ENCODE results near the gene TEAD4.

The TEAD4 gene

GRCh38 chr12:3028108-3028507 lies 68.9 kb downstream of the TEAD4 start:
- no peaks in the 10 kb centered on the region for H3K79me2 ChIP-seq (ENCODE audit: insufficient read depth, low read depth)
- TF ChIP-seq CTCF (conservative IDR thresholded peaks at IDR 0.05; ENCODE audit: low read depth, low read length): no peak
- no peaks in the 10 kb centered on the region for H3K4me1 ChIP-seq (ENCODE audit: low read depth, poor library complexity, severe bottlenecking)
- no peak overlapping the region for H3K9ac ChIP-seq
- no peak overlapping the region for H3K4me2 ChIP-seq
- no peaks in the 10 kb centered on the region for H4K20me1 ChIP-seq (ENCODE audit: insufficient read depth)
- H3K36me3 ChIP-seq (ENCODE audit: insufficient read depth): no peaks in the 10 kb centered on the region
- no peak overlapping the region for H2AFZ ChIP-seq (ENCODE audit: low read depth)
- no peak overlapping the region for H3K27ac ChIP-seq
- no peak overlapping the region for H3K4me3 ChIP-seq (IDR thresholded peaks at IDR 0.05; ENCODE audit: insufficient read depth, low read depth, low read length)
- H3K27me3 ChIP-seq (ENCODE audit: insufficient read depth, low read depth): no peaks in the 10 kb centered on the region

- H2AFZ ChIP-seq (ENCODE audit: low read depth): no peak overlapping the region
- no peak for TF ChIP-seq CTCF (conservative IDR thresholded peaks at IDR 0.05; ENCODE audit: low read depth, low read length)
- no peaks in the 10 kb centered on the region for H3K4me1 ChIP-seq (ENCODE audit: low read depth, poor library complexity, severe bottlenecking)
- H3K79me2 ChIP-seq (ENCODE audit: insufficient read depth, low read depth): no peaks in the 10 kb centered on the region
- no peak overlapping the region for H3K27ac ChIP-seq
- H3K9ac ChIP-seq: no peak overlapping the region
- H3K4me3 ChIP-seq (IDR thresholded peaks at IDR 0.05; ENCODE audit: insufficient read depth, low read depth, low read length): no peak overlapping the region
- no peak overlapping the region for H3K4me2 ChIP-seq
- H3K36me3 ChIP-seq (ENCODE audit: insufficient read depth): no peaks in the 10 kb centered on the region
- H3K27me3 ChIP-seq (ENCODE audit: insufficient read depth, low read depth): no peaks in the 10 kb centered on the region
- no peaks in the 10 kb centered on the region for H4K20me1 ChIP-seq (ENCODE audit: insufficient read depth)
Observed at GRCh38 chr12:3030821-3031429, 71.7 kb downstream of the TEAD4 start.

- Histone ChIP-seq H3K36me3 (ENCODE audit: insufficient read depth) (no peaks in the 10 kb centered on the region), H3K27ac (no peak overlapping the region)
Observed at GRCh38 chr12:3032161-3032560, 73.0 kb downstream of the TEAD4 start.

GRCh38 chr12:3032770-3033538 lies 73.8 kb downstream of the TEAD4 start:
- no peaks in the 10 kb centered on the region for H3K79me2 ChIP-seq (ENCODE audit: insufficient read depth, low read depth)
- no peak overlapping the region for H3K27ac ChIP-seq
- no peaks in the 10 kb centered on the region for H3K4me1 ChIP-seq (ENCODE audit: low read depth, poor library complexity, severe bottlenecking)
- H3K36me3 ChIP-seq (ENCODE audit: insufficient read depth): no peaks in the 10 kb centered on the region
- no peak for TF ChIP-seq CTCF (conservative IDR thresholded peaks at IDR 0.05; ENCODE audit: low read depth, low read length)
- H3K27me3 ChIP-seq (ENCODE audit: insufficient read depth, low read depth): no peaks in the 10 kb centered on the region
- H3K4me3 ChIP-seq (IDR thresholded peaks at IDR 0.05; ENCODE audit: insufficient read depth, low read depth, low read length): no peak overlapping the region
- no peaks in the 10 kb centered on the region for H4K20me1 ChIP-seq (ENCODE audit: insufficient read depth)
- H3K9ac ChIP-seq: no peak overlapping the region
- no peak overlapping the region for H3K4me2 ChIP-seq
- no peak overlapping the region for H2AFZ ChIP-seq (ENCODE audit: low read depth)

More at GRCh38 chr12:3032161-3032560, 73.0 kb downstream of the TEAD4 start:
- Histone ChIP-seq H2AFZ (ENCODE audit: low read depth) (no peak overlapping the region), H4K20me1 (ENCODE audit: insufficient read depth) (no peaks in the 10 kb centered on the region), H3K27me3 (ENCODE audit: insufficient read depth, low read depth) (no peaks in the 10 kb centered on the region), H3K79me2 (ENCODE audit: insufficient read depth, low read depth) (no peaks in the 10 kb centered on the region), H3K9ac (no peak overlapping the region), H3K4me1 (ENCODE audit: low read depth, poor library complexity, severe bottlenecking) (no peaks in the 10 kb centered on the region), H3K4me3 (IDR thresholded peaks at IDR 0.05; ENCODE audit: insufficient read depth, low read depth, low read length) (no peak overlapping the region), H3K4me2 (no peak overlapping the region)
- TF ChIP-seq CTCF (conservative IDR thresholded peaks at IDR 0.05; ENCODE audit: low read depth, low read length): no peak

Data from KMS-11 (cell line).